AG04449 (cell line): ENCODE data around the gene AGTR1.
"Not testable (repeated sequence)": the region's sequence is repeated elsewhere in the genome, so short reads cannot be mapped to it uniquely, and the experiment has no call there.

Experiments used
- CTCF ChIA-PET: fragments of 350-600 bp; formaldehyde crosslinking; extraction: SDS; loops from one replicate; lab custom pipeline; 2021; ENCODE audit warnings: antibody characterized with exemption; lab: Yijun Ruan, JAX
- POLR2A ChIA-PET: fragments of 400-600, 350-600 bp; formaldehyde crosslinking; extraction: SDS; loops from one replicate; lab custom pipeline; 2020; ENCODE audit warnings: antibody characterized with exemption, inconsistent platforms; lab: Yijun Ruan, JAX
- DNase-seq: peaks from one replicate; pipeline ENCODE4 v3.0.0-alpha.2; 2010; ENCODE audit warnings: low read depth, low spot score
- H3K4me3 ChIP-seq: 2 replicates; pipeline ENCODE4 v1.5.1; 2011; ENCODE audit warnings: low read depth, mild to moderate bottlenecking, control low read depth, low read length
- CTCF ChIP-seq: IDR thresholded peaks from one replicate; pipeline ENCODE4 v1.5.1; 2011; ENCODE audit warnings: mild to moderate bottlenecking, moderate library complexity, low read length, control low read depth, inconsistent platforms; ENCODE audit not compliant: insufficient read depth; ENCODE audit errors: missing control alignments

AGTR1 gene

DNA sequence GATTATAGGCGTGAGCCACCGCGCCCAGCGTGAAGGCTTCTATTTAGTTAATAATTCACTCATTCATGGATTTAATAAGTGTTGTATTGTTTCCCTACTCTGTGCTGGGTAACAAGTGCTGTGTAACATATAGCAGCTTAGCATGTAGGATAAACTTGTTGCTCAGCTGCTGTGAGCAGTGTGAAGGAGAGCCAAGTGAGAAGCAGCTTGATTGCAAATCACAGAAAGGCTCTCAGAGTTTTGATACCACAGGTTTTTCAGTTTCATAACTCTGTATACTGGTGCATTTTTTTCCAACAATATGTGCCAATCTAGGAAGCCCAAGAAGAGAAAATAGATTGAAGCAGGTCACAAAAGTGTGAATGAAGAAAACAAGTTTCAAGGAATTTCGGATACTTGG, 48.4 kb downstream of the AGTR1 start:
- TF ChIP-seq CTCF: no peak
- ChIA-PET CTCF (no interaction called here), POLR2A (no interaction called here)
- DNase-seq: no peak
- no peak overlapping the region for H3K4me3 ChIP-seq

DNA sequence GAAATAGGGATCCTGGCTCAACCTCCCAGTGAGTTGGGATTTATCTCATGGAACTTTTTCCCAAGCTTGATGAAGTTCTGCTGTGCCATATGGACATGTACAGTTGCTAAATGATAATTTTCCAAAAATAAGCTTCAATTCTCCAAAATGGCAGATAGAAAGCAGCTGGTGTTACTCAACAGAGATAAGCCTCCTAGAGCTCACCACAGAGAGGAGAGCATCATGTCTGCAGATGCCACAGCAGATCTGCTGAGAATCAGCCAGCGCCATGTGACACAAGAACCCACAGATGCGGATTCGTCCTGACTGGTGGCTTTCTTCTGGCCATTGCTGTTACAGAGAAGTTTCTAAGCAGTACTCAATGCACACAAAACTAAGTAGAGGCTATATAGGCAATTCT, 50.6 kb downstream of the AGTR1 start:
- TF ChIP-seq CTCF: no peak
- POLR2A ChIA-PET: no interaction called here

DNA sequence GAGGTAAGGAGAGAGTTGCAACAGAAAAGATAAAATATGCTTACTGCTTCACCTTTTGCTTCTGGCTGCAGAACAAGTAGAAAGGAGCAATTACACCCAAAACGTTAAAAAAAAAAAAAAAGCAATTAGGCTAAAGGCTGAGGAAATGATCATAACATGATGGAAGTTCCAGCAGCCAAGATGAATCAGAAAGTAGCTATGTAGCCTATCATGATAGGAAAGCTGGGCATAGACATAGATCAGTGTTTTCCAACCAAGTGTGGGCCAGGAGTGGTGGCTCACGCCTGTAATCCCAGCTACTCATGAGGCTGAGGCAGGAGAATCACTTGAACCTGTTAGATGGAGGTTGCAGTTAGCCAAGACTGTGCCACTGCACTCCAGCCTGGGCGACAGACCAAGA, 52.6 kb downstream of the AGTR1 start:
- no peak overlapping the region for H3K4me3 ChIP-seq
- DNase-seq: no peak
- TF ChIP-seq CTCF: no peak
- POLR2A ChIA-PET: no interaction called here
- CTCF ChIA-PET: no interaction called here

More for the DNA sequence above, 50.6 kb downstream of the AGTR1 start:
- H3K4me3 ChIP-seq: no peak overlapping the region
- CTCF ChIA-PET: no interaction called here
- no peak for DNase-seq

GRCh38 chr3:148751461-148751860, 53.8 kb downstream of the AGTR1 start:
- ChIA-PET CTCF (no interaction called here), POLR2A (no interaction called here)
- TF ChIP-seq CTCF: no peak
- DNase-seq: no peak
- H3K4me3 ChIP-seq: no peak overlapping the region

DNA sequence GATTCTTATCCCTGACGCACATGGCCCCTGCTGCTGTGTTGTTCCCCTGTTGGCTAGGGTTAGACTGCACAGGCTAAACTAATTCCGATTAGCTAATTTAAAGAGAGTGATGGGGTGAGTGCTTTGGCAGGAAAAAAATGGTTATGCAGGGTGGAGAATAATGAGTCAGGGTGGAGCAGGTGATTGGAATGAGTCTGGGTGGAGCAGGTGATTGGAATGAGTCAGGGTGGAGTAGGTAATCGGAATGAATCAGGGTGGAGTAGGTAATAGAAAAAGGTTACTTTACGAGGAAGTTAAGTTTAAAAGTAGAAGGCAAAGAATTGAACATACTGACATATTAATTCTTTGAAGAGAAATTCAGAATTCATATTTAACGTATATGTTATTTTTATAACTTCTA, 55.7 kb downstream of the AGTR1 start:
- POLR2A ChIA-PET, H3K4me3 ChIP-seq, DNase-seq, CTCF ChIA-PET: not testable (repeated sequence)

DNA sequence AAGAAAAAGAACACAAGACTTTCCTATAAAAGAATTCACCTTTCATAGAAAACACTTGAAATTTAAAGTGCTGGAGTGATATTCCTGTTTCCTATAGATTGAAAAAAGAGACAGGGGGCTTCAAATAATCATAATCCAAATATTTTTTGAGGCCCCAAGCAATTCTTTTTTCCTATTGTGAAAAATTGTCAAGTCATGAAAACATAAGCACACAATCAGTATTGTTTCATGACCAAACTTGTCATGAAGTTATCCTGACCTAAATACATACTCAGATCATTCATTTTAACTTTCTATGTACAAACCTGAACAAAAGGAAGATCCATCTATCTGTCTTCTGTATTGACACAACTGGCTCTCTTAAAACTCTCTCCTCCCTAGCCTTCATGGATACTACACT, 57.9 kb downstream of the AGTR1 start:
- DNase-seq: no peak
- ChIA-PET POLR2A (no interaction called here), CTCF (no interaction called here)
- H3K4me3 ChIP-seq: no peak overlapping the region
- no peak for TF ChIP-seq CTCF

DNA sequence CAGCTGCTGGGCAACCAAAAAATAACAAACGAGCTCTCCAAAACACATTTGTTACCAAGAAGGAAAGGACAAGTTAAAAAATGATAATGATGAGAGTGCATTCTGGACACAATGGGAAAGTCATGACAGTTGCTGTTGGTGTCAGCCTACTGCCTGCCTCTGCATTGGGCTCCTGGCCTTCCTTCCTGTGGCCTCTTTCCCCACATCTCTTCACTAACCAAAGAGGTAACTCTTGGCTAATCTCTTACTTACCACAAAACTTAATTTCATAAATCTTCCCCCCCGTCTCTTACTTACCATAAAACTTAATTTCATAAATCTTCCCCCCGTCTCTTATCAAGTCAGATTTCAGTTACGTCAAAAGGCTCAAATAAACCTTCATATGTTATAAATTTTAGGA, 58.6 kb downstream of the AGTR1 start:
- no peak overlapping the region for H3K4me3 ChIP-seq
- no peak for DNase-seq
- ChIA-PET POLR2A (no interaction called here), CTCF (no interaction called here)
- no peak for TF ChIP-seq CTCF
